Keratinocyte (primary cell): Measurements from ENCODE around the gene TMEM238. TPM values are rescaled to one million over a fixed set of nuclear protein-coding genes. Genes with fewer than 3 reads are reported as not detected.

Source experiments
- DNase-seq: peaks from one replicate; pipeline ENCODE4 v3.0.0-alpha.2; 2011; ENCODE audit warnings: low read depth, missing footprints, low spot score
- FAIRE-seq: peaks from 2 replicates; lab custom pipeline; 2011; peaks lifted over from hg19 to GRCh38; lab: Jason Lieb, UNC
- H2AFZ ChIP-seq: 2 replicates; pipeline ENCODE4 v1.6.0; 2012; ENCODE audit warnings: low read length, control low read depth, inconsistent platforms; ENCODE audit not compliant: control insufficient read depth
- H3K27ac ChIP-seq: 2 replicates; pipeline ENCODE4 v1.5.1; 2011; ENCODE audit warnings: low read length; ENCODE audit not compliant: control insufficient read depth, insufficient read depth
- H3K27me3 ChIP-seq: 3 replicates; pipeline ENCODE4 v1.6.0; 2011; ENCODE audit warnings: low read length; ENCODE audit not compliant: control insufficient read depth, insufficient read depth; ENCODE audit errors: extremely low read depth
- H3K36me3 ChIP-seq, 2 experiments: 2 replicates in 1 of 2; 3 replicates in 1 of 2; pipeline ENCODE4 v1.5.1; 2011; ENCODE audit warnings: low read length in 2 of 2, mild to moderate bottlenecking in 1 of 2; ENCODE audit not compliant: control insufficient read depth in 2 of 2, insufficient read depth in 2 of 2; ENCODE audit errors: extremely low read depth in 1 of 2
- H3K4me1 ChIP-seq: 3 replicates; pipeline ENCODE4 v1.5.1; 2011; ENCODE audit warnings: low read length; ENCODE audit not compliant: control insufficient read depth, insufficient read depth; ENCODE audit errors: extremely low read depth
- H3K4me2 ChIP-seq: 3 replicates; pipeline ENCODE4 v1.6.0; 2011; ENCODE audit warnings: low read depth, low read length; ENCODE audit not compliant: control insufficient read depth, insufficient read depth; ENCODE audit errors: extremely low read depth
- H3K4me3 ChIP-seq, 3 experiments: fragments of 200-600 bp in 1 of 3; sonication (generic) in 1 of 3; 2 replicates in 2 of 3; 3 replicates in 1 of 3; pipeline ENCODE4 v1.5.1; 2011 to 2016; ENCODE audit warnings: low read length in 3 of 3, mild to moderate bottlenecking in 3 of 3, control low read depth in 2 of 3, inconsistent platforms in 1 of 3, low read depth in 1 of 3, mixed read lengths in 1 of 3, mixed run types in 1 of 3, moderate library complexity in 1 of 3; ENCODE audit not compliant: control insufficient read depth in 2 of 3, insufficient read depth in 2 of 3; ENCODE audit errors: extremely low read depth in 1 of 3
- H3K79me2 ChIP-seq: 2 replicates; pipeline ENCODE4 v1.6.0; 2012; ENCODE audit warnings: low read length; ENCODE audit not compliant: control insufficient read depth, insufficient read depth
- H3K9ac ChIP-seq: 3 replicates; pipeline ENCODE4 v1.6.0; 2011; ENCODE audit warnings: low read length; ENCODE audit not compliant: control insufficient read depth, insufficient read depth; ENCODE audit errors: extremely low read depth
- H3K9me1 ChIP-seq: 3 replicates; pipeline ENCODE4 v1.6.0; 2011; ENCODE audit warnings: low read length; ENCODE audit not compliant: control insufficient read depth, insufficient read depth; ENCODE audit errors: extremely low read depth
- H3K9me3 ChIP-seq: 2 replicates; pipeline ENCODE4 v1.5.1; 2012; ENCODE audit warnings: low read depth, low read length; ENCODE audit not compliant: control insufficient read depth
- H4K20me1 ChIP-seq: 3 replicates; pipeline ENCODE4 v1.6.0; 2011; ENCODE audit warnings: low read length; ENCODE audit not compliant: control insufficient read depth, insufficient read depth; ENCODE audit errors: extremely low read depth
- CTCF ChIP-seq, 3 experiments: IDR thresholded peaks in 1 of 3; conservative IDR thresholded peaks in 1 of 3; optimal IDR thresholded peaks in 1 of 3; 2 replicates in 2 of 3; 3 replicates in 1 of 3; pipeline versions ENCODE3 to v1.5.1; 2011; ENCODE audit warnings: low read length in 3 of 3, mild to moderate bottlenecking in 3 of 3, moderate library complexity in 2 of 3, control low read depth in 1 of 3, inconsistent platforms in 1 of 3; ENCODE audit not compliant: insufficient read depth in 2 of 3; ENCODE audit errors: extremely low read depth in 1 of 3
- EZH2 ChIP-seq: IDR thresholded peaks from one replicate; pipeline ENCODE4 v1.6.1; 2012; ENCODE audit warnings: inconsistent platforms, mild to moderate bottlenecking, low read length, moderate library complexity
- dilution Hi-C: fragments of 300-500 bp; cut with MboI; formaldehyde crosslinking; loops from one replicate; pipeline ENCODE4 v1.7.0; 2020; ENCODE audit warnings: low sequenced_read_pairs; ENCODE audit not compliant: extremely low pct_ligation_motif_present
- polyA plus RNA-seq, 5 experiments: library from polyadenylated mRNA; depleted of rRNA in 3 of 5; stranded (reverse) in 3 of 5; stranded (forward) in 1 of 5; unstranded in 1 of 5; fragments of >200 nt; gene quantifications; 1 replicate in 1 of 5; 2 replicates in 3 of 5; 3 replicates in 1 of 5; pipeline versions ENCODE4 v1.2.1 to v1.2.3, GENCODE V29; 2011 to 2012; ENCODE audit warnings: missing spikeins in 2 of 5, low read depth in 1 of 5, low replicate concordance in 1 of 5

Gene TMEM238
- polyA plus RNA-seq, 1 donor (not counting 4 experiments of a cell fraction or from before 2014, with no cell fraction given), result 0.24 TPM

GRCh38 chr19:55352549-55353145, 31.4 kb downstream of the TMEM238 start:
- no peak overlapping the region for H3K9ac ChIP-seq
- dilution Hi-C loops, result no loop called here

GRCh38 chr19:55352040-55352439, 32.1 kb downstream of the TMEM238 start:
- no peaks in the 10 kb centered on the region for H3K79me2 ChIP-seq
- no peaks in the 10 kb centered on the region for H3K9me1 ChIP-seq
- no peak overlapping the region for H3K9ac ChIP-seq
- no peak for TF ChIP-seq CTCF (optimal IDR thresholded peaks at IDR 0.05 in 1 of 3, IDR thresholded peaks at IDR 0.05 in 1 of 3, conservative IDR thresholded peaks at IDR 0.05 in 1 of 3; ENCODE audit: extremely low read depth in 1 of 3, insufficient read depth in 2 of 3, low read length in 3 of 3)
- no peak for TF ChIP-seq EZH2
- peaks cover 25% of the 10 kb centered on the region for H3K27me3 ChIP-seq
- no peak overlapping the region for H3K4me2 ChIP-seq
- H3K4me3 ChIP-seq, result no peak overlapping the region
- FAIRE-seq (no peak), DNase-seq (no peak)
- H2AFZ ChIP-seq, result no peak overlapping the region
- no peak overlapping the region for H3K27ac ChIP-seq
- peaks cover 0 to 4% of the 10 kb centered on the region in 2 experiments for H3K36me3 ChIP-seq
- dilution Hi-C loops, result no loop called here
- no peaks in the 10 kb centered on the region for H3K9me3 ChIP-seq
- H3K4me1 ChIP-seq, result peaks cover 9% of the 10 kb centered on the region
- H4K20me1 ChIP-seq, result no peaks in the 10 kb centered on the region

More at GRCh38 chr19:55352549-55353145, 31.4 kb downstream of the TMEM238 start:
- Histone ChIP-seq H3K79me2 (no peaks in the 10 kb centered on the region), H4K20me1 (no peaks in the 10 kb centered on the region), H3K4me1 (peaks cover 9% of the 10 kb centered on the region), H2AFZ (no peak overlapping the region), H3K27me3 (peaks cover 29% of the 10 kb centered on the region), H3K27ac (no peak overlapping the region), H3K9me1 (no peaks in the 10 kb centered on the region), H3K36me3 (peaks cover 0 to 4% of the 10 kb centered on the region in 2 experiments), H3K4me3 (no peak overlapping the region), H3K9me3 (no peaks in the 10 kb centered on the region), H3K4me2 (no peak overlapping the region)
- no peak for FAIRE-seq
- TF ChIP-seq CTCF (optimal IDR thresholded peaks at IDR 0.05 in 1 of 3, IDR thresholded peaks at IDR 0.05 in 1 of 3, conservative IDR thresholded peaks at IDR 0.05 in 1 of 3; ENCODE audit: extremely low read depth in 1 of 3, insufficient read depth in 2 of 3, low read length in 3 of 3), result no peak
- no peak for TF ChIP-seq EZH2
- DNase-seq, result no peak
